Neural progenitor cell (in vitro differentiated cells): ENCODE results near the gene TBCEL.

Source experiments
- CTCF ChIP-seq: fragments of 200-600 bp; sonication (generic); IDR thresholded peaks from 2 replicates; pipeline ENCODE4 v1.5.1; 2017; ENCODE audit warnings: antibody characterized with exemption, mild to moderate bottlenecking
- EZH2 ChIP-seq: fragments of 200-600 bp; sonication (generic); IDR thresholded peaks from 2 replicates; pipeline ENCODE4 v1.6.1; 2017; ENCODE audit warnings: antibody characterized with exemption, mild to moderate bottlenecking, moderate library complexity
- EZH2phosphoT487 ChIP-seq: fragments of 200-600 bp; sonication (generic); IDR thresholded peaks from 2 replicates; pipeline ENCODE4 v1.6.1; 2017; ENCODE audit warnings: antibody characterized with exemption

- TF ChIP-seq CTCF (peak; percentile 56), EZH2 (no peak), EZH2phosphoT487 (no peak)
These were observed 39.8 kb downstream of the TBCEL start for GRCh38 chr11:121063728-121064127.
